Neural progenitor cell (in vitro differentiated cells): ENCODE results near the gene TAS1R1. TPM values are rescaled to one million over a fixed set of nuclear protein-coding genes. Genes with fewer than 3 reads are reported as not detected.
A peak's percentile ranks its signal among the peaks of the same experiment; 100 is the strongest.

Source experiments
- DNase-seq: peaks from one replicate; pipeline ENCODE4 v3.0.0-alpha.2; 2016; ENCODE audit warnings: low spot score
- H2AFZ ChIP-seq: fragments of 200-600 bp; sonication (generic); replicated peaks from 2 replicates; pipeline ENCODE4 v1.6.1; 2016; ENCODE audit warnings: antibody characterized with exemption
- H3F3A ChIP-seq: fragments of 200-600 bp; sonication (generic); 2 replicates; pipeline ENCODE4 v1.6.1; 2016; ENCODE audit warnings: antibody characterized with exemption, low read depth
- H3K27ac ChIP-seq: fragments of 200-600 bp; sonication (generic); 2 replicates; pipeline ENCODE4 v1.5.1; 2016; ENCODE audit warnings: mild to moderate bottlenecking
- H3K27me3 ChIP-seq: fragments of 200-600 bp; sonication (generic); 2 replicates; pipeline ENCODE4 v1.6.1; 2016; ENCODE audit warnings: mild to moderate bottlenecking, moderate library complexity
- H3K36me3 ChIP-seq: fragments of 200-600 bp; sonication (generic); 2 replicates; pipeline ENCODE4 v1.5.1; 2016
- H3K4me1 ChIP-seq: fragments of 200-600 bp; sonication (generic); 2 replicates; pipeline ENCODE4 v1.6.1; 2016; ENCODE audit warnings: mixed run types
- H3K4me2 ChIP-seq: fragments of 200-600 bp; sonication (generic); 2 replicates; pipeline ENCODE4 v1.6.1; 2016
- H3K4me3 ChIP-seq: fragments of 200-600 bp; sonication (generic); 2 replicates; pipeline ENCODE4 v1.5.1; 2016
- H3K79me2 ChIP-seq: fragments of 200-600 bp; sonication (generic); 2 replicates; pipeline ENCODE4 v1.6.1; 2016; ENCODE audit warnings: low read depth
- H3K9ac ChIP-seq: fragments of 200-600 bp; sonication (generic); 2 replicates; pipeline ENCODE4 v1.6.1; 2016
- H3K9me3 ChIP-seq: fragments of 200-600 bp; sonication (generic); 2 replicates; pipeline ENCODE4 v1.5.1; 2016; ENCODE audit warnings: low read depth
- H4K20me1 ChIP-seq: fragments of 200-600 bp; sonication (generic); 2 replicates; pipeline ENCODE4 v1.6.1; 2016; ENCODE audit warnings: low read depth
- H3K27ac Mint-ChIP-seq: 3 replicates; pipeline ENCODE4 v1.8.0; 2021; ENCODE audit warnings: mixed read lengths
- H3K27me3 Mint-ChIP-seq: 2 replicates; pipeline ENCODE4 v1.8.0; 2022; ENCODE audit warnings: low read depth, mild to moderate bottlenecking, inconsistent platforms, moderate library complexity, mixed read lengths; ENCODE audit not compliant: insufficient read depth
- H3K36me3 Mint-ChIP-seq: 3 replicates; pipeline ENCODE4 v1.8.0; 2021; ENCODE audit warnings: mixed read lengths
- H3K4me1 Mint-ChIP-seq: 3 replicates; pipeline ENCODE4 v1.8.0; 2021; ENCODE audit warnings: mixed read lengths
- H3K4me3 Mint-ChIP-seq: 3 replicates; pipeline ENCODE4 v1.8.0; 2021; ENCODE audit warnings: mild to moderate bottlenecking, moderate library complexity, mixed read lengths
- H3K9me3 Mint-ChIP-seq: 3 replicates; pipeline ENCODE4 v1.8.0; 2020; ENCODE audit warnings: mixed read lengths
- CTCF ChIP-seq: fragments of 200-600 bp; sonication (generic); IDR thresholded peaks from 2 replicates; pipeline ENCODE4 v1.5.1; 2017; ENCODE audit warnings: antibody characterized with exemption, mild to moderate bottlenecking
- EZH2 ChIP-seq: fragments of 200-600 bp; sonication (generic); IDR thresholded peaks from 2 replicates; pipeline ENCODE4 v1.6.1; 2017; ENCODE audit warnings: antibody characterized with exemption, mild to moderate bottlenecking, moderate library complexity
- EZH2phosphoT487 ChIP-seq: fragments of 200-600 bp; sonication (generic); IDR thresholded peaks from 2 replicates; pipeline ENCODE4 v1.6.1; 2017; ENCODE audit warnings: antibody characterized with exemption
- total RNA-seq: library from RNA; depleted of rRNA; stranded (reverse); fragments of >200 nt; gene quantifications from 2 replicates; pipeline ENCODE4 v1.2.3, GENCODE V29; 2015; ENCODE audit warnings: low replicate concordance

The TAS1R1 gene
- total RNA-seq, 1 donor from 2014 or later, result not detected

GRCh38 chr1:6511056-6511455, 44.1 kb upstream of the TAS1R1 start:
- H3K4me3 ChIP-seq, result no peak overlapping the region
- H3K4me1 ChIP-seq, result peaks cover 12% of the 10 kb centered on the region
- H3K36me3 ChIP-seq, result no peaks in the 10 kb centered on the region
- DNase-seq, result no peak
- H3K9me3 ChIP-seq, result no peaks in the 10 kb centered on the region
- H3K27me3 Mint-ChIP-seq, result no peaks in the 10 kb centered on the region
- H4K20me1 ChIP-seq, result no peaks in the 10 kb centered on the region
- TF ChIP-seq EZH2phosphoT487 (no peak), EZH2 (no peak), CTCF (no peak)
- no peak overlapping the region for H3K4me2 ChIP-seq
- H3K36me3 Mint-ChIP-seq, result no peaks in the 10 kb centered on the region
- no peak overlapping the region for H3K9ac ChIP-seq
- no peak overlapping the region for H3K4me3 Mint-ChIP-seq
- H3K27ac ChIP-seq, result no peak overlapping the region
- no peaks in the 10 kb centered on the region for H3K79me2 ChIP-seq
- H3K9me3 Mint-ChIP-seq, result no peaks in the 10 kb centered on the region
- H3K27me3 ChIP-seq, result no peaks in the 10 kb centered on the region
- H3F3A ChIP-seq, result no peaks in the 10 kb centered on the region
- no peak overlapping the region for H2AFZ ChIP-seq
- H3K27ac Mint-ChIP-seq, result no peak overlapping the region
- H3K4me1 Mint-ChIP-seq, result peaks cover 15% of the 10 kb centered on the region

GRCh38 chr1:6511561-6512244, 43.4 kb upstream of the TAS1R1 start:
- Histone ChIP-seq H4K20me1 (no peaks in the 10 kb centered on the region), H3K9ac (no peak overlapping the region), H3K79me2 (no peaks in the 10 kb centered on the region), H3K27ac (no peak overlapping the region), H3K4me1 (peaks cover 8% of the 10 kb centered on the region), H2AFZ (no peak overlapping the region), H3K36me3 (no peaks in the 10 kb centered on the region), H3K9me3 (no peaks in the 10 kb centered on the region), H3K4me3 (no peak overlapping the region), H3K27me3 (no peaks in the 10 kb centered on the region), H3F3A (no peaks in the 10 kb centered on the region), H3K4me2 (no peak overlapping the region)
- TF ChIP-seq CTCF, result no peak
- no peak for TF ChIP-seq EZH2phosphoT487
- TF ChIP-seq EZH2, result no peak
- H3K27me3 Mint-ChIP-seq, result no peaks in the 10 kb centered on the region
- H3K36me3 Mint-ChIP-seq, result no peaks in the 10 kb centered on the region
- no peak for DNase-seq
- H3K9me3 Mint-ChIP-seq, result no peaks in the 10 kb centered on the region
- peaks cover 14% of the 10 kb centered on the region for H3K4me1 Mint-ChIP-seq
- peak overlapping the region; percentile 76 for H3K27ac Mint-ChIP-seq
- no peak overlapping the region for H3K4me3 Mint-ChIP-seq

- no peaks in the 10 kb centered on the region for H4K20me1 ChIP-seq
- H3F3A ChIP-seq, result no peaks in the 10 kb centered on the region
- H3K4me1 Mint-ChIP-seq, result peaks cover 10% of the 10 kb centered on the region
- no peaks in the 10 kb centered on the region for H3K9me3 ChIP-seq
- TF ChIP-seq EZH2, result no peak
- TF ChIP-seq EZH2phosphoT487, result no peak
- H3K4me3 ChIP-seq, result no peak overlapping the region
- H3K4me3 Mint-ChIP-seq, result no peak overlapping the region
- no peaks in the 10 kb centered on the region for H3K27me3 Mint-ChIP-seq
- H3K79me2 ChIP-seq, result no peaks in the 10 kb centered on the region
- no peak overlapping the region for H2AFZ ChIP-seq
- DNase-seq, result no peak
- no peak overlapping the region for H3K27ac Mint-ChIP-seq
- H3K36me3 ChIP-seq, result no peaks in the 10 kb centered on the region
- H3K27ac ChIP-seq, result no peak overlapping the region
- H3K4me1 ChIP-seq, result peaks cover 8% of the 10 kb centered on the region
- no peaks in the 10 kb centered on the region for H3K36me3 Mint-ChIP-seq
- no peak overlapping the region for H3K4me2 ChIP-seq
- H3K9ac ChIP-seq, result no peak overlapping the region
- no peaks in the 10 kb centered on the region for H3K9me3 Mint-ChIP-seq
- no peaks in the 10 kb centered on the region for H3K27me3 ChIP-seq
These were observed 42.7 kb upstream of the TAS1R1 start for GRCh38 chr1:6512245-6512907.

- Histone ChIP-seq H3F3A (no peaks in the 10 kb centered on the region), H3K4me1 (peaks cover 8% of the 10 kb centered on the region), H3K9ac (peak overlapping the region; percentile 37), H3K4me3 (no peak overlapping the region), H3K36me3 (no peaks in the 10 kb centered on the region), H3K27ac (no peak overlapping the region), H3K9me3 (no peaks in the 10 kb centered on the region), H3K79me2 (no peaks in the 10 kb centered on the region), H3K4me2 (no peak overlapping the region), H2AFZ (no peak overlapping the region), H3K27me3 (no peaks in the 10 kb centered on the region), H4K20me1 (no peaks in the 10 kb centered on the region)
- Mint-ChIP-seq H3K9me3 (no peaks in the 10 kb centered on the region), H3K4me3 (no peak overlapping the region), H3K36me3 (no peaks in the 10 kb centered on the region), H3K4me1 (peaks cover 13% of the 10 kb centered on the region), H3K27ac (no peak overlapping the region), H3K27me3 (no peaks in the 10 kb centered on the region)
- DNase-seq, result no peak
- no peak for TF ChIP-seq EZH2
- no peak for TF ChIP-seq CTCF
- no peak for TF ChIP-seq EZH2phosphoT487
These were observed 42.2 kb upstream of the TAS1R1 start for GRCh38 chr1:6512908-6513280.
